HepG2 (cell line): ENCODE measurements around the gene CMIP. TPM values are rescaled to one million over a fixed set of nuclear protein-coding genes. Genes with fewer than 3 reads are reported as not detected.

ENCODE experiments used
- ARHGAP35 ChIP-seq: sonication (generic); formaldehyde crosslinking; IDR thresholded peaks from 2 replicates; pipeline ENCODE4 v1.9.0; 2022; ENCODE audit warnings: mild to moderate bottlenecking, inconsistent platforms, moderate library complexity, missing genetic modification reagents, borderline replicate concordance
- ATF1 ChIP-seq: IDR thresholded peaks from 2 replicates; pipeline ENCODE4 v1.6.1; 2016; ENCODE audit warnings: mild to moderate bottlenecking, control low read depth
- CAMTA2 ChIP-seq: sonication (generic); formaldehyde crosslinking; IDR thresholded peaks from 2 replicates; pipeline ENCODE4 v1.4.0; 2020; ENCODE audit warnings: mild to moderate bottlenecking, missing genetic modification reagents, borderline replicate concordance
- CC2D1A ChIP-seq: sonication (generic); formaldehyde crosslinking; IDR thresholded peaks from 2 replicates; pipeline ENCODE4 v1.8.1; 2023; ENCODE audit warnings: mild to moderate bottlenecking, missing genetic modification reagents
- ETV5 ChIP-seq: IDR thresholded peaks from 2 replicates; pipeline ENCODE4 v1.6.1; 2018; ENCODE audit warnings: missing biosample characterization, missing genetic modification reagents, inconsistent platforms, borderline replicate concordance
- HNRNPL ChIP-seq: fragments of 200-400 bp; formaldehyde crosslinking; IDR thresholded peaks from 2 replicates; pipeline ENCODE4 v1.6.1; 2017; ENCODE audit warnings: mild to moderate bottlenecking, low read depth, low read length
- IKZF5 ChIP-seq: IDR thresholded peaks from 2 replicates; pipeline ENCODE4 v1.6.1; 2018; ENCODE audit warnings: missing genetic modification reagents, mild to moderate bottlenecking, missing compliant biosample characterization
- ISL2 ChIP-seq: sonication (generic); formaldehyde crosslinking; IDR thresholded peaks from 2 replicates; pipeline ENCODE4 v1.5.0; 2020; ENCODE audit warnings: missing genetic modification reagents
- KAT8 ChIP-seq: IDR thresholded peaks from 2 replicates; pipeline ENCODE4 v1.6.1; 2016; ENCODE audit warnings: missing genetic modification reagents, missing compliant biosample characterization
- KDM5A ChIP-seq: fragments of 200-600 bp; sonication (generic); IDR thresholded peaks from 2 replicates; pipeline ENCODE4 v1.7.0; 2018; ENCODE audit warnings: antibody characterized with exemption, mild to moderate bottlenecking, low read length, borderline replicate concordance
- MLX ChIP-seq: IDR thresholded peaks from 2 replicates; pipeline ENCODE4 v1.6.1; 2016
- PHF8 ChIP-seq: sonication (generic); formaldehyde crosslinking; IDR thresholded peaks from 2 replicates; pipeline ENCODE4 v1.5.0; 2020; ENCODE audit warnings: missing genetic modification reagents
- TBL1XR1 ChIP-seq: fragments of 150-350 bp; IDR thresholded peaks from 2 replicates; pipeline ENCODE4 v1.6.1; 2014; ENCODE audit warnings: borderline replicate concordance, low read length; ENCODE audit not compliant: partially characterized antibody
- TBX2 ChIP-seq: sonication (generic); formaldehyde crosslinking; IDR thresholded peaks from 2 replicates; pipeline ENCODE4 v1.5.0; 2020; ENCODE audit warnings: missing genetic modification reagents, mild to moderate bottlenecking, borderline replicate concordance
- UBTF ChIP-seq: sonication (generic); formaldehyde crosslinking; IDR thresholded peaks from 2 replicates; pipeline ENCODE4 v1.4.0; 2020; ENCODE audit warnings: mild to moderate bottlenecking, missing genetic modification reagents
- ZNF12 ChIP-seq: sonication (generic); formaldehyde crosslinking; IDR thresholded peaks from 2 replicates; pipeline ENCODE4 v1.5.0; 2020; ENCODE audit warnings: missing genetic modification reagents
- ZNF17 ChIP-seq: sonication (generic); formaldehyde crosslinking; IDR thresholded peaks from 2 replicates; pipeline ENCODE4 v1.5.0; 2020; ENCODE audit warnings: mild to moderate bottlenecking, missing genetic modification reagents
- ZNF263 ChIP-seq: sonication (generic); formaldehyde crosslinking; IDR thresholded peaks from 2 replicates; pipeline ENCODE4 v1.4.0; 2020; ENCODE audit warnings: missing genetic modification reagents
- ZNF44 ChIP-seq: sonication (generic); formaldehyde crosslinking; IDR thresholded peaks from 2 replicates; pipeline ENCODE4 v1.5.1; 2020; ENCODE audit warnings: mild to moderate bottlenecking, missing genetic modification reagents
- ZNF530 ChIP-seq: sonication (generic); formaldehyde crosslinking; IDR thresholded peaks from 2 replicates; pipeline ENCODE4 v1.5.0; 2020; ENCODE audit warnings: low read depth, mild to moderate bottlenecking, missing genetic modification reagents
- ZNF563 ChIP-seq: sonication (generic); formaldehyde crosslinking; IDR thresholded peaks from 2 replicates; pipeline ENCODE4 v1.8.0; 2022; ENCODE audit warnings: mild to moderate bottlenecking, moderate library complexity, missing genetic modification reagents
- ZNF619 ChIP-seq: sonication (generic); formaldehyde crosslinking; IDR thresholded peaks from 2 replicates; pipeline ENCODE4 v1.4.0; 2020; ENCODE audit warnings: mild to moderate bottlenecking, missing genetic modification reagents
- ZNF724P ChIP-seq: sonication (generic); formaldehyde crosslinking; IDR thresholded peaks from 2 replicates; pipeline ENCODE4 v1.8.0; 2022; ENCODE audit warnings: missing genetic modification reagents, borderline replicate concordance
- ZNF749 ChIP-seq: sonication (generic); formaldehyde crosslinking; IDR thresholded peaks from 2 replicates; pipeline ENCODE4 v1.8.0; 2022; ENCODE audit warnings: mild to moderate bottlenecking, missing genetic modification reagents, moderate library complexity, borderline replicate concordance
- ZSCAN21 ChIP-seq: sonication (generic); formaldehyde crosslinking; IDR thresholded peaks from 2 replicates; pipeline ENCODE4 v1.8.0; 2022; ENCODE audit warnings: mild to moderate bottlenecking, missing genetic modification reagents, moderate library complexity, borderline replicate concordance
- polyA plus RNA-seq, 8 experiments: library from polyadenylated mRNA; depleted of rRNA in 3 of 8; stranded (reverse) in 7 of 8; unstranded in 1 of 8; fragments of >200 nt; fragmentation: Illumina TruSeq in 4 of 8; extraction: Trizol in 4 of 8; gene quantifications; 2 replicates each; pipeline versions ENCODE4 v1.2.1 to v1.2.3, GENCODE V29; 2011 to 2016; ENCODE audit warnings: low read depth in 4 of 8, missing spikeins in 1 of 8, mixed read lengths in 1 of 8; ENCODE audit not compliant: insufficient read depth in 1 of 8
- total RNA-seq, 5 experiments: library from RNA; depleted of rRNA; stranded (reverse); fragments of >200 nt; fragmentation: Illumina TruSeq; extraction: Trizol; gene quantifications; 2 replicates each; pipeline ENCODE4 v1.2.3, GENCODE V29; 2016; ENCODE audit warnings: low read depth in 1 of 5

CMIP gene
- total and polyA plus RNA-seq, 2 of the 13 experiments (the other 11 are each of a cell fraction or from before 2014, with no cell fraction given) = 10.9 to 18.1 TPM

GRCh38 chr16:81542609-81543570 lies 98.3 kb downstream of the CMIP start (continued):
- TF ChIP-seq UBTF (CRISPR knock-in tag) (peak; percentile 80), KDM5A (no peak), ISL2 (CRISPR knock-in tag) (0 out of 2 replicates have a peak, but pooled peaks have one; percentile 14), ZNF530 (CRISPR knock-in tag) (no peak), CC2D1A (peak; percentile 81; the same call in 1 of the 2 replicates), ZNF12 (0 out of 2 replicates have a peak, but pooled peaks have one; percentile 18), ZSCAN21 (no peak), ZNF263 (CRISPR knock-in tag) (0 out of 2 replicates have a peak, but pooled peaks have one; percentile 58), TBL1XR1 (no peak), MLX (CRISPR knock-in tag) (0 out of 2 replicates have a peak, but pooled peaks have one; percentile 32), ATF1 (CRISPR knock-in tag) (no peak), ZNF724P (peak; percentile 51; the same call in 1 of the 2 replicates), ZNF749 (no peak), ZNF17 (CRISPR knock-in tag) (no peak), PHF8 (CRISPR knock-in tag) (0 out of 2 replicates have a peak, but pooled peaks have one; percentile 37), ZNF563 (CRISPR knock-in tag) (no peak), ARHGAP35 (CRISPR knock-in tag) (no peak), ETV5 (CRISPR knock-in tag) (peak; percentile 97), ZNF619 (CRISPR knock-in tag) (no peak), KAT8 (CRISPR knock-in tag) (peak; percentile 14; the same call in 1 of the 2 replicates), IKZF5 (CRISPR knock-in tag) (peak; percentile 63), TBX2 (CRISPR knock-in tag) (peak; percentile 88), HNRNPL (peak; percentile 87), CAMTA2 (CRISPR knock-in tag) (no peak), ZNF44 (CRISPR knock-in tag) (no peak)
